SK-N-SH (cell line): ENCODE data around the gene ATP1A1. TPM values are rescaled to one million over a fixed set of nuclear protein-coding genes. Genes with fewer than 3 reads are reported as not detected.

Source experiments
- CTCF ChIA-PET: fragments of 300-600, 350-600 bp; formaldehyde crosslinking; extraction: SDS; loops from one replicate; lab custom pipeline; 2021; lab: Yijun Ruan, JAX
- POLR2A ChIA-PET: fragments of 350-600 bp; sonication (Branson Sonifier 250); formaldehyde crosslinking; extraction: SDS; loops from one replicate; lab custom pipeline; 2020; ENCODE audit warnings: antibody characterized with exemption, inconsistent platforms; lab: Yijun Ruan, JAX
- DNase-seq: peaks from one replicate; pipeline ENCODE4 v3.0.0; 2012
- H2AFZ ChIP-seq: fragments of 200-600 bp; sonication (generic); 2 replicates; pipeline ENCODE4 v1.8.1; 2016; ENCODE audit warnings: antibody characterized with exemption, mild to moderate bottlenecking, low read depth
- H3F3A ChIP-seq: fragments of 200-600 bp; sonication (generic); replicated peaks from 2 replicates; pipeline ENCODE3; 2016; ENCODE audit warnings: antibody characterized with exemption, mild to moderate bottlenecking; ENCODE audit not compliant: insufficient read depth
- H3K27ac ChIP-seq, 2 experiments: fragments of 200-500 bp in 1 of 2; fragments of 200-600 bp in 1 of 2; sonication (Bioruptor generic) in 1 of 2; sonication (generic), shearing (Covaris generic) in 1 of 2; 2 replicates each; pipeline versions ENCODE4 v1.5.1 to v1.6.1; 2014 to 2016; ENCODE audit warnings: low read depth in 2 of 2, inconsistent platforms in 1 of 2, low read length in 1 of 2, mild to moderate bottlenecking in 1 of 2, mixed read lengths in 1 of 2
- H3K27me3 ChIP-seq: fragments of 200-600 bp; sonication (generic), shearing (Covaris generic); 2 replicates; pipeline ENCODE4 v1.6.1; 2016; ENCODE audit warnings: mixed run types; ENCODE audit not compliant: insufficient read depth
- H3K36me3 ChIP-seq, 2 experiments: fragments of 200-500 bp in 1 of 2; fragments of 200-600 bp in 1 of 2; sonication (Bioruptor generic) in 1 of 2; sonication (generic) in 1 of 2; replicated peaks in 1 of 2; 2 replicates each; pipeline versions ENCODE3 to v1.5.1; 2014 to 2016; ENCODE audit warnings: low read length in 1 of 2, mild to moderate bottlenecking in 1 of 2; ENCODE audit not compliant: insufficient read depth in 2 of 2, control insufficient read depth in 1 of 2
- H3K4me1 ChIP-seq, 2 experiments: fragments of 200-500 bp in 1 of 2; fragments of 200-600 bp in 1 of 2; sonication (Bioruptor generic) in 1 of 2; sonication (generic), shearing (Covaris generic) in 1 of 2; 2 replicates each; pipeline versions ENCODE4 v1.5.1 to v1.6.1; 2014 to 2016; ENCODE audit warnings: low read depth in 1 of 2, low read length in 1 of 2, mixed run types in 1 of 2; ENCODE audit not compliant: insufficient read depth in 2 of 2, control insufficient read depth in 1 of 2
- H3K4me2 ChIP-seq: fragments of 200-600 bp; sonication (generic), shearing (Covaris generic); 2 replicates; pipeline ENCODE4 v1.6.1; 2017; ENCODE audit warnings: mixed run types
- H3K4me3 ChIP-seq, 2 experiments: fragments of 200-500 bp in 1 of 2; fragments of 200-600 bp in 1 of 2; sonication (Bioruptor generic) in 1 of 2; sonication (generic), shearing (Covaris generic) in 1 of 2; 2 replicates each; pipeline versions ENCODE4 v1.5.1 to v1.8.1; 2014 to 2016; ENCODE audit warnings: low read depth in 2 of 2, inconsistent platforms in 1 of 2, low read length in 1 of 2, mild to moderate bottlenecking in 1 of 2, mixed read lengths in 1 of 2, moderate library complexity in 1 of 2
- H3K79me2 ChIP-seq: fragments of 200-600 bp; sonication (generic); 2 replicates; pipeline ENCODE4 v1.8.1; 2017; ENCODE audit warnings: mild to moderate bottlenecking; ENCODE audit not compliant: insufficient read depth
- H3K9ac ChIP-seq: fragments of 200-600 bp; sonication (generic); 2 replicates; pipeline ENCODE4 v1.6.1; 2017; ENCODE audit warnings: mixed run types
- H3K9me2 ChIP-seq: fragments of 200-600 bp; sonication (generic); 2 replicates; pipeline ENCODE4 v1.6.1; 2017; ENCODE audit warnings: mixed run types
- H3K9me3 ChIP-seq: fragments of 200-600 bp; sonication (generic); 2 replicates; pipeline ENCODE4 v1.6.1; 2017; ENCODE audit warnings: mixed run types, mild to moderate bottlenecking, moderate library complexity
- H4K20me1 ChIP-seq: fragments of 200-600 bp; sonication (generic); 2 replicates; pipeline ENCODE4 v1.6.1; 2017; ENCODE audit warnings: mild to moderate bottlenecking, mixed run types; ENCODE audit not compliant: insufficient read depth
- CHD2 ChIP-seq: fragments of 150-350 bp; IDR thresholded peaks from 2 replicates; pipeline ENCODE4 v1.6.1; 2018; ENCODE audit warnings: low read length; ENCODE audit not compliant: partially characterized antibody
- CTCF ChIP-seq: fragments of 200-600 bp; sonication (generic); IDR thresholded peaks from 2 replicates; pipeline ENCODE4 v1.6.1; 2017; ENCODE audit warnings: antibody characterized with exemption, mild to moderate bottlenecking, moderate library complexity
- ELF1 ChIP-seq: IDR thresholded peaks from 2 replicates; pipeline ENCODE4 v1.4.0; 2012
- EP300 ChIP-seq, 2 experiments: IDR thresholded peaks; 2 replicates each; pipeline versions ENCODE4 v1.4.0 to v1.6.1; 2012; ENCODE audit warnings: borderline replicate concordance in 1 of 2, low read depth in 1 of 2, low read length in 1 of 2
- EZH2phosphoT487 ChIP-seq: fragments of 200-600 bp; sonication (generic); IDR thresholded peaks from 2 replicates; pipeline ENCODE4 v1.6.1; 2017; ENCODE audit warnings: low read depth, mixed run types, mild to moderate bottlenecking, antibody characterized with exemption, moderate library complexity, borderline replicate concordance
- FOSL2 ChIP-seq: IDR thresholded peaks from 2 replicates; pipeline ENCODE4 v1.4.0; 2012; ENCODE audit warnings: low read depth, mild to moderate bottlenecking, moderate library complexity, borderline replicate concordance
- FOXM1 ChIP-seq: IDR thresholded peaks from 2 replicates; pipeline ENCODE4 v1.4.0; 2012; ENCODE audit warnings: low read depth, mild to moderate bottlenecking
- GABPA ChIP-seq: IDR thresholded peaks from 2 replicates; pipeline ENCODE4 v1.4.0; 2012; ENCODE audit warnings: low read depth, mild to moderate bottlenecking
- GATA2 ChIP-seq: sonication (generic); formaldehyde crosslinking; IDR thresholded peaks from 2 replicates; pipeline ENCODE4 v1.5.0; 2020; ENCODE audit warnings: mild to moderate bottlenecking, missing genetic modification reagents
- IRF3 ChIP-seq: fragments of 150-350 bp; IDR thresholded peaks from 2 replicates; pipeline ENCODE4 v1.6.1; 2016; ENCODE audit warnings: mild to moderate bottlenecking, low read depth, low read length
- JUND ChIP-seq: IDR thresholded peaks from 2 replicates; pipeline ENCODE4 v1.4.0; 2012
- NFIC ChIP-seq: IDR thresholded peaks from 2 replicates; pipeline ENCODE4 v1.4.0; 2012; ENCODE audit warnings: borderline replicate concordance
- NRF1 ChIP-seq: IDR thresholded peaks from 2 replicates; pipeline ENCODE4 v1.6.1; 2012; ENCODE audit warnings: low read depth, mild to moderate bottlenecking, low read length
- RAD21 ChIP-seq: IDR thresholded peaks from 2 replicates; pipeline ENCODE4 v1.6.1; 2012; ENCODE audit warnings: mild to moderate bottlenecking, low read length
- RFX5 ChIP-seq: IDR thresholded peaks from 2 replicates; pipeline ENCODE4 v1.6.1; 2012; ENCODE audit warnings: mild to moderate bottlenecking, improper control_type of control experiment, low read length
- RXRA ChIP-seq: IDR thresholded peaks from 2 replicates; pipeline ENCODE4 v1.4.0; 2012; ENCODE audit warnings: low read depth, mild to moderate bottlenecking, borderline replicate concordance
- SIN3A ChIP-seq: IDR thresholded peaks from 2 replicates; pipeline ENCODE4 v1.6.1; 2012; ENCODE audit warnings: low read depth, mild to moderate bottlenecking, low read length, moderate library complexity, borderline replicate concordance
- SMC3 ChIP-seq: IDR thresholded peaks from 2 replicates; pipeline ENCODE4 v1.6.1; 2012; ENCODE audit warnings: low read depth, low read length, improper control_type of control experiment
- TCF12 ChIP-seq: IDR thresholded peaks from 2 replicates; pipeline ENCODE4 v1.4.0; 2012
- USF2 ChIP-seq: fragments of 150-350 bp; IDR thresholded peaks from 2 replicates; pipeline ENCODE4 v1.6.1; 2017; ENCODE audit warnings: antibody characterized with exemption, low read length, low read depth, borderline replicate concordance
- ZBTB33 ChIP-seq: IDR thresholded peaks from 2 replicates; pipeline ENCODE4 v1.4.0; 2012; ENCODE audit warnings: low read depth, borderline replicate concordance
- WGBS: methylation state at CpG from one replicate; pipeline ENCODE4 v1.1.6; 2017; ENCODE audit warnings: low lambda C conversion rate; 5-methylcytosine and 5-hydroxymethylcytosine counted together
- polyA plus RNA-seq, 3 experiments: library from polyadenylated mRNA; depleted of rRNA; stranded (reverse); fragments of >200 nt; gene quantifications; 2 replicates each; pipeline ENCODE4 v1.2.3, GENCODE V29; 2012

ATP1A1 gene
- polyA plus RNA-seq, 1 of the 3 experiments (the other 2 are of a cell fraction) = 233 TPM

GRCh38 chr1:116439701-116440100 is 66.7 kb downstream of the ATP1A1 start:
- no peak overlapping the region for H3K27ac ChIP-seq
- CTCF ChIA-PET = no interaction called here
- POLR2A ChIA-PET = no interaction called here
- no peaks in the 10 kb centered on the region for H3K4me1 ChIP-seq
- peaks cover 4% of the 10 kb centered on the region for H3F3A ChIP-seq
- TF ChIP-seq ZBTB33 (no peak), ELF1 (no peak), FOXM1 (no peak), NFIC (no peak), CTCF (no peak), USF2 (no peak), EZH2phosphoT487 (no peak), TCF12 (no peak), NRF1 (no peak), RXRA (no peak), RAD21 (no peak), GATA2 (CRISPR knock-in tag) (no peak), FOSL2 (no peak), RFX5 (no peak)
- no peaks in the 10 kb centered on the region for H3K9me2 ChIP-seq
- no peaks in the 10 kb centered on the region for H3K36me3 ChIP-seq
- H4K20me1 ChIP-seq = no peaks in the 10 kb centered on the region
- no peaks in the 10 kb centered on the region for H3K27me3 ChIP-seq
- no peaks in the 10 kb centered on the region for H3K9me3 ChIP-seq
- DNase-seq = no peak
- H3K79me2 ChIP-seq = no peaks in the 10 kb centered on the region
- H3K4me2 ChIP-seq = no peak overlapping the region
- H3K4me3 ChIP-seq = no peak overlapping the region
- no peak overlapping the region for H2AFZ ChIP-seq
- no peak overlapping the region for H3K9ac ChIP-seq
- WGBS = 82% methylated on average over 1 of the region's 1 CpG

- CTCF ChIA-PET = interaction anchor here (0.6 kb wide), 1 partner anchor 615 kb away, joined by 3 read pairs; no protein-coding TSS in a partner anchor
- no peaks in the 10 kb centered on the region for H3K9me2 ChIP-seq
- peaks cover 4% of the 10 kb centered on the region for H3F3A ChIP-seq
- H3K36me3 ChIP-seq = no peaks in the 10 kb centered on the region
- no peaks in the 10 kb centered on the region for H3K27me3 ChIP-seq
- H3K4me3 ChIP-seq = no peak overlapping the region
- H3K9ac ChIP-seq = no peak overlapping the region
- no peak for DNase-seq
- H3K9me3 ChIP-seq = no peaks in the 10 kb centered on the region
- H3K79me2 ChIP-seq = no peaks in the 10 kb centered on the region
- no peak overlapping the region for H2AFZ ChIP-seq
- no peaks in the 10 kb centered on the region for H3K4me1 ChIP-seq
- H3K4me2 ChIP-seq = no peak overlapping the region
- no peak overlapping the region for H3K27ac ChIP-seq
- POLR2A ChIA-PET = no interaction called here
- no peaks in the 10 kb centered on the region for H4K20me1 ChIP-seq
- 58% methylated on average over 4 of the region's 4 CpGs for WGBS
- no peak for TF ChIP-seq CHD2
- TF ChIP-seq GABPA = no peak
- no peak for TF ChIP-seq JUND
- no peak for TF ChIP-seq IRF3
- TF ChIP-seq SMC3 = no peak
- no peak for TF ChIP-seq CTCF
- no peak for TF ChIP-seq EZH2phosphoT487
- TF ChIP-seq SIN3A = no peak
- TF ChIP-seq EP300 (IDR thresholded peaks at IDR 0.05; ENCODE audit: borderline replicate concordance in 1 of 2, low read depth in 1 of 2, low read length in 1 of 2) = no peak
- TF ChIP-seq TCF12 = no peak
Observed at GRCh38 chr1:116440731-116441130, 67.7 kb downstream of the ATP1A1 start.
